ENCODE results near the gene SIVA1.

DNA sequence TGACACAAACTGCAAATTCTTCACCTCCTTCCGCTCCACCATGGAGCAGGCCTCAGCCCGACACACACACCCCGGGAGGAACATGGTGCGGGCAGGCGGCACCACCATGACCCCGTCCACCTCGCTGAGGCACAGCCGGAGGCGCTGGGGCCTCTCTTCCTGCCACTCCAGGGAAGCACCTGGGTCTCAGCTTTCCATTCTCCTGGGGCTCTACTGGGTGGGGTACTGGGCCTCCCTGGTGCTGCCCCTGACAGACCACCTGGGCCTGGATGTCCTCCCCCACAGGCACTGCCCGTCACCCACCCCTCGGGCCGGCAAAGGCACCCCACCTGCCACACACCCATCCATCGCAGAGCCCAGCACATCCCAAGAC lies 32.7 kb downstream of the SIVA1 start:
- TF ChIP-seq, protein P1, sequence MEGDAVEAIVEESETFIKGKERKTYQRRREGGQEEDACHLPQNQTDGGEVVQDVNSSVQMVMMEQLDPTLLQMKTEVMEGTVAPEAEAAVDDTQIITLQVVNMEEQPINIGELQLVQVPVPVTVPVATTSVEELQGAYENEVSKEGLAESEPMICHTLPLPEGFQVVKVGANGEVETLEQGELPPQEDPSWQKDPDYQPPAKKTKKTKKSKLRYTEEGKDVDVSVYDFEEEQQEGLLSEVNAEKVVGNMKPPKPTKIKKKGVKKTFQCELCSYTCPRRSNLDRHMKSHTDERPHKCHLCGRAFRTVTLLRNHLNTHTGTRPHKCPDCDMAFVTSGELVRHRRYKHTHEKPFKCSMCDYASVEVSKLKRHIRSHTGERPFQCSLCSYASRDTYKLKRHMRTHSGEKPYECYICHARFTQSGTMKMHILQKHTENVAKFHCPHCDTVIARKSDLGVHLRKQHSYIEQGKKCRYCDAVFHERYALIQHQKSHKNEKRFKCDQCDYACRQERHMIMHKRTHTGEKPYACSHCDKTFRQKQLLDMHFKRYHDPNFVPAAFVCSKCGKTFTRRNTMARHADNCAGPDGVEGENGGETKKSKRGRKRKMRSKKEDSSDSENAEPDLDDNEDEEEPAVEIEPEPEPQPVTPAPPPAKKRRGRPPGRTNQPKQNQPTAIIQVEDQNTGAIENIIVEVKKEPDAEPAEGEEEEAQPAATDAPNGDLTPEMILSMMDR (IDR thresholded peaks at IDR 0.05) = no peak
- TF ChIP-seq POLR2A (IDR thresholded peaks at IDR 0.05) = no peak
